Measurements from ENCODE around the gene SUCO. TPM values are rescaled to one million over a fixed set of nuclear protein-coding genes. Genes with fewer than 3 reads are reported as not detected.

The SUCO gene
- total RNA-seq, 1 experiment from 2014 or later: 50.3 TPM

DNA sequence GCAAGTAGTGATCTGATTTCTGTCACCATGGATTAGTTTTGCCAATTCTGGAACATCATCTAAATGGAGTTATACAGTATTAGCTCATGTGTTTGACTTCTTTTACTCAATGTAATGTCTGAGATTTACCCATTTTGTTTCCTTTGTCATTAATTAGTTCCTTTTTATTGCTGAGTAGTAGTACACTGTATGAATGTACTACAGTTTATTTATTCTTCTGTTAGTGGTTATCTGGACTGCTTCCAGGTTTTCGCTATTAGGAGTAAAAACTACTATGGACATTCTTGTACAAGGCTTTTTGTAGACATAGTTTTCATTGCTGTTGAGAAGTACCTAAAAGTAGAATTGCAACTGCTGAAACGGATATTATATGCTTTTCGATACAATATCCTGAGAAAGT lies 14.1 kb downstream of the SUCO start:
- POLR2A ChIA-PET: no interaction called here

DNA sequence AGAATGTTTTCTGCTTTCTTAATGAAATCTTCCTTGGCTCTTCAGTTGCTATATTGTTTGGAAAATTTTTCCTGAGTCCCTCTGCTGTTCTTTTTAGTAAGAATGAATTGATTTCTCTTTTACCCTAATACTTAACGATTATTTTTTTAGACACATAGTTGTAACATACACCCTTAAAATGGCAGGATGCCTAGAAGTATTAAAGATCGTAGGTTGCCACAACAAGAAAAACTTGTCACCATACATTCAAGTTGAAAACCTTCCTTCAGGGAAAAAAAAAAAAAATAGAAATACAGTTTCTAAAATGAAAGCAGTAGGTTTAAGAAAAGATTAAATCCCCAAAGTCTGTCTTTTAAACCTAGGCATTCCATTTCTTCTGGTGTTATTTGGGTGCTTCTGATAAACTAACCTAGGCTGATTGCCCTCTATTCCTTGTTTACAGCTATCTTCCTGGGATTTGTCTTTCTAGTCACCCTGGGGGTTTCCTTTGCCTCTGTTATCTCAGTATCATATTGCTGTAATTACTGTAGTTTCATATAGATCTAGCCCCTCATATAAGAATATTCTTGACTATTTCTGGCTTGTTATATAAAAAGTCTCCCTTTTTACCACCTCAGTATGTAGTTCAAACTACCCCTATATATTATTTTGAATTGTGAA lies 16.8 kb downstream of the SUCO start:
- Histone ChIP-seq H3K4me1 (peaks cover 5% of the 10 kb centered on the region; the same call in 1 of the 2 replicates), H3K9me3 (no peaks in the 10 kb centered on the region), H3K27me3 (replicated peaks; ENCODE audit: control insufficient read depth, insufficient read depth, low read length) (no peaks in the 10 kb centered on the region), H3K36me3 (ENCODE audit: control insufficient read depth, insufficient read depth, low read length) (no peaks in the 10 kb centered on the region), H3K4me3 (ENCODE audit: low read depth, low read length) (no peak overlapping the region)
- peaks cover 14% of the 10 kb centered on the region for H3K4me1 Mint-ChIP-seq (ENCODE audit: low read depth, unreplicated experiment)
- H3K36me3 Mint-ChIP-seq (ENCODE audit: insufficient read depth, unreplicated experiment): peaks cover under 1% of the 10 kb centered on the region
- CTCF ChIA-PET: no interaction called here
- intact Hi-C loops (cut with micrococcal nuclease; ENCODE audit: unreplicated experiment): no loop called here
- no peak overlapping the region for H3K4me3 Mint-ChIP-seq (ENCODE audit: unreplicated experiment)
- TF ChIP-seq, protein P1, sequence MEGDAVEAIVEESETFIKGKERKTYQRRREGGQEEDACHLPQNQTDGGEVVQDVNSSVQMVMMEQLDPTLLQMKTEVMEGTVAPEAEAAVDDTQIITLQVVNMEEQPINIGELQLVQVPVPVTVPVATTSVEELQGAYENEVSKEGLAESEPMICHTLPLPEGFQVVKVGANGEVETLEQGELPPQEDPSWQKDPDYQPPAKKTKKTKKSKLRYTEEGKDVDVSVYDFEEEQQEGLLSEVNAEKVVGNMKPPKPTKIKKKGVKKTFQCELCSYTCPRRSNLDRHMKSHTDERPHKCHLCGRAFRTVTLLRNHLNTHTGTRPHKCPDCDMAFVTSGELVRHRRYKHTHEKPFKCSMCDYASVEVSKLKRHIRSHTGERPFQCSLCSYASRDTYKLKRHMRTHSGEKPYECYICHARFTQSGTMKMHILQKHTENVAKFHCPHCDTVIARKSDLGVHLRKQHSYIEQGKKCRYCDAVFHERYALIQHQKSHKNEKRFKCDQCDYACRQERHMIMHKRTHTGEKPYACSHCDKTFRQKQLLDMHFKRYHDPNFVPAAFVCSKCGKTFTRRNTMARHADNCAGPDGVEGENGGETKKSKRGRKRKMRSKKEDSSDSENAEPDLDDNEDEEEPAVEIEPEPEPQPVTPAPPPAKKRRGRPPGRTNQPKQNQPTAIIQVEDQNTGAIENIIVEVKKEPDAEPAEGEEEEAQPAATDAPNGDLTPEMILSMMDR (IDR thresholded peaks at IDR 0.05; ENCODE audit: insufficient read depth in 1 of 2, low read depth in 1 of 2, low read length in 1 of 2, severe bottlenecking in 1 of 2, unreplicated experiment in 1 of 2): no peak
- POLR2A ChIA-PET: interaction anchor here (0.5 kb wide), 1 partner anchor 41 kb away, joined by 7 read pairs; no protein-coding TSS in a partner anchor
- no peak overlapping the region for H3K27ac Mint-ChIP-seq (ENCODE audit: unreplicated experiment)
- no peaks in the 10 kb centered on the region for H3K9me3 Mint-ChIP-seq (ENCODE audit: unreplicated experiment)
- DNase-seq: no peak
- no peaks in the 10 kb centered on the region for H3K27me3 Mint-ChIP-seq (ENCODE audit: insufficient read depth, unreplicated experiment)
- no TSS peak for BruUV-seq (replicated peaks)

More for the DNA sequence above, 14.1 kb downstream of the SUCO start:
- no peaks in the 10 kb centered on the region for H3K36me3 Mint-ChIP-seq (ENCODE audit: insufficient read depth, unreplicated experiment)
- no peak for DNase-seq
- no peaks in the 10 kb centered on the region for H3K27me3 Mint-ChIP-seq (ENCODE audit: insufficient read depth, unreplicated experiment)
- intact Hi-C loops (cut with micrococcal nuclease; ENCODE audit: unreplicated experiment): no loop called here
- H3K9me3 Mint-ChIP-seq (ENCODE audit: unreplicated experiment): no peaks in the 10 kb centered on the region
- Histone ChIP-seq H3K4me3 (ENCODE audit: low read depth, low read length) (no peak overlapping the region), H3K27me3 (replicated peaks; ENCODE audit: control insufficient read depth, insufficient read depth, low read length) (no peaks in the 10 kb centered on the region), H3K9me3 (no peaks in the 10 kb centered on the region), H3K4me1 (peaks cover 5% of the 10 kb centered on the region; the same call in 1 of the 2 replicates), H3K36me3 (ENCODE audit: control insufficient read depth, insufficient read depth, low read length) (no peaks in the 10 kb centered on the region)
- BruUV-seq (replicated peaks): no TSS peak
- TF ChIP-seq, protein P1 (IDR thresholded peaks at IDR 0.05; ENCODE audit: insufficient read depth in 1 of 2, low read depth in 1 of 2, low read length in 1 of 2, severe bottlenecking in 1 of 2, unreplicated experiment in 1 of 2): no peak
- no peak overlapping the region for H3K4me3 Mint-ChIP-seq (ENCODE audit: unreplicated experiment)
- CTCF ChIA-PET: no interaction called here
- H3K4me1 Mint-ChIP-seq (ENCODE audit: low read depth, unreplicated experiment): peaks cover 22% of the 10 kb centered on the region
- H3K27ac Mint-ChIP-seq (ENCODE audit: unreplicated experiment): no peak overlapping the region

DNA sequence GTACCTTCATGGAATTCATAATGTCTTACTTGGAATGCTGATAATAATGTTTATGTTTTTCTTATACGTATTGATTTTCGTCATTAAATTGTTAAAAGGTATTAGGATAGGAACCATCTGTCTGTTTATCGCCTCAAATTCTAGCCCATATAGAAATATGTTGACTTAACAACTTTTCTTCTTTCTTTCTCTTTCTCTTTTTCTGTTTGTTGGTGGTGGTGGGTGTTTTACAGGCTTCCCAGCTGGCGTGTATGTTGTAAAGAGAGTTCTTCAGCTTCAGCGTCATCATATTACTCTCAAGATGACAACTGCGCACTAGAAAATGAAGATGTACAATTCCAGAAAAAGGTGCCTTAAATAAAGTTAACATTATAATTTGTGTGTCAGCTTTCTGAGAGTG lies 18.3 kb downstream of the SUCO start:
- no peaks in the 10 kb centered on the region for H3K9me3 ChIP-seq
- TF ChIP-seq, protein P1 (IDR thresholded peaks at IDR 0.05; ENCODE audit: insufficient read depth in 1 of 2, low read depth in 1 of 2, low read length in 1 of 2, severe bottlenecking in 1 of 2, unreplicated experiment in 1 of 2): no peak
- no peak overlapping the region for H3K4me3 ChIP-seq (ENCODE audit: low read depth, low read length)
- DNase-seq: no peak
- Mint-ChIP-seq H3K4me3 (ENCODE audit: unreplicated experiment) (no peak overlapping the region), H3K27ac (ENCODE audit: unreplicated experiment) (no peak overlapping the region), H3K4me1 (ENCODE audit: low read depth, unreplicated experiment) (peaks cover 14% of the 10 kb centered on the region), H3K27me3 (ENCODE audit: insufficient read depth, unreplicated experiment) (no peaks in the 10 kb centered on the region), H3K36me3 (ENCODE audit: insufficient read depth, unreplicated experiment) (peaks cover 4% of the 10 kb centered on the region), H3K9me3 (ENCODE audit: unreplicated experiment) (no peaks in the 10 kb centered on the region)
- no TSS peak for BruUV-seq (replicated peaks)
- intact Hi-C loops (cut with micrococcal nuclease; ENCODE audit: unreplicated experiment): no loop called here
- POLR2A ChIA-PET: no interaction called here
- H3K4me1 ChIP-seq: peaks cover 5% of the 10 kb centered on the region; the same call in 1 of the 2 replicates
- CTCF ChIA-PET: no interaction called here
- no peaks in the 10 kb centered on the region for H3K27me3 ChIP-seq (replicated peaks; ENCODE audit: control insufficient read depth, insufficient read depth, low read length)
- no peaks in the 10 kb centered on the region for H3K36me3 ChIP-seq (ENCODE audit: control insufficient read depth, insufficient read depth, low read length)
